ENCODE measurements around the gene TRIP12. TPM values are rescaled to one million over a fixed set of nuclear protein-coding genes. Genes with fewer than 3 reads are reported as not detected.

The TRIP12 gene
- total RNA-seq, 1 experiment from 2014 or later: 265 TPM

GRCh38 chr2:229740279-229740678 lies 181.5 kb downstream of the TRIP12 start:
- Mint-ChIP-seq H3K9me3 (ENCODE audit: unreplicated experiment) (peaks cover 16% of the 10 kb centered on the region), H3K4me3 (ENCODE audit: unreplicated experiment) (no peak overlapping the region), H3K4me1 (ENCODE audit: insufficient read depth, unreplicated experiment) (no peaks in the 10 kb centered on the region), H3K27ac (ENCODE audit: low read depth, unreplicated experiment) (no peak overlapping the region), H3K36me3 (ENCODE audit: insufficient read depth, unreplicated experiment) (peaks cover 6% of the 10 kb centered on the region), H3K27me3 (ENCODE audit: insufficient read depth, unreplicated experiment) (no peaks in the 10 kb centered on the region)
- ChIA-PET CTCF (interaction anchor here (0.9 to 1.5 kb wide), 2 partner anchors 8 to 147 kb away, joined by 3 read pairs; no protein-coding TSS in a partner anchor), POLR2A (interaction anchor here (0.6 kb wide), 1 partner anchor 1654 kb away, joined by 3 read pairs; no protein-coding TSS in a partner anchor)
- BruUV-seq (replicated peaks): no TSS peak
- intact Hi-C loops (cut with micrococcal nuclease): no loop called here
- DNase-seq (ENCODE audit: unreplicated experiment): no peak
- no peak for TF ChIP-seq CTCF (IDR thresholded peaks at IDR 0.05; ENCODE audit: unreplicated experiment)

DNA sequence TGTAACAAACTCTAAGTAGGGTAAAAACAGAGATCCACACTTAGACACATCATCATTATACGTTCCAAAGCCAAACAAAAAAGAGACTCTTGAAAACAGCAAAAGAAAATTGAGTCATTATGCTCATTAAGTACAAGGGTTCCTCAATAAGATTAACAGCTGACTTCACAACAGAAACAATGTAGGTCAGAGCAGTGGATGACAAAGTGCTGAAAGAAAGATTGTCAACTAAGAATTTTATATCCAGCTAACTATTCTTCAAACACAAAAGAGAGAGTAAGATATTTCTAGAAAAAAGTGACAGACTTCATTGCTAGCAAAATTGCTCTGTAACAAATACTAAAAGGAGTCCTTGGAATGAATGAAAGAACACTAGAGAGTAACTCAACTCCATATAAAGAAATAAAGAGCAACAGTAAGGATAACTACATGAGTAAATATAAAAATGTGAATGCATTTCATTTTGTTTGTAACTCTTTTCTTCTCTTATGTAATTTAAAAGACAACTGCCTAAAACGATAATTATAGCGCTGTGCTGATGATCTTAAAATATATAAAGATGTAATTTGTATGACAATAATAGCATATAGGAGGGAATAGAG lies 183.7 kb downstream of the TRIP12 start:
- Mint-ChIP-seq H3K4me3 (ENCODE audit: unreplicated experiment) (no peak overlapping the region), H3K4me1 (ENCODE audit: insufficient read depth, unreplicated experiment) (no peaks in the 10 kb centered on the region), H3K9me3 (ENCODE audit: unreplicated experiment) (peaks cover 16% of the 10 kb centered on the region), H3K27ac (ENCODE audit: low read depth, unreplicated experiment) (no peak overlapping the region), H3K36me3 (ENCODE audit: insufficient read depth, unreplicated experiment) (peaks cover 6% of the 10 kb centered on the region), H3K27me3 (ENCODE audit: insufficient read depth, unreplicated experiment) (peaks cover 4% of the 10 kb centered on the region)
- intact Hi-C loops (cut with micrococcal nuclease): no loop called here
- TF ChIP-seq CTCF (IDR thresholded peaks at IDR 0.05; ENCODE audit: unreplicated experiment): no peak
- no peak for DNase-seq (ENCODE audit: unreplicated experiment)
- ChIA-PET POLR2A (interaction anchor here (0.7 kb wide), 1 partner anchor 20 kb away, joined by 3 read pairs; no protein-coding TSS in a partner anchor), CTCF (no interaction called here)
- no TSS peak for BruUV-seq (replicated peaks)

GRCh38 chr2:229734410-229734809 lies 187.4 kb downstream of the TRIP12 start:
- H3K27ac Mint-ChIP-seq (ENCODE audit: low read depth, unreplicated experiment): no peak overlapping the region

More at GRCh38 chr2:229734410-229734809, 187.4 kb downstream of the TRIP12 start:
- BruUV-seq (replicated peaks): no TSS peak
- no peaks in the 10 kb centered on the region for H3K4me1 Mint-ChIP-seq (ENCODE audit: insufficient read depth, unreplicated experiment)
- intact Hi-C loops (cut with micrococcal nuclease): no loop called here
- H3K36me3 Mint-ChIP-seq (ENCODE audit: insufficient read depth, unreplicated experiment): no peaks in the 10 kb centered on the region
- ChIA-PET CTCF (no interaction called here), POLR2A (interaction anchor here (0.6 kb wide), 1 partner anchor 15 kb away, joined by 3 read pairs; no protein-coding TSS in a partner anchor)
- H3K4me3 Mint-ChIP-seq (ENCODE audit: unreplicated experiment): no peak overlapping the region
- DNase-seq (ENCODE audit: unreplicated experiment): no peak
- peaks cover 16% of the 10 kb centered on the region for H3K9me3 Mint-ChIP-seq (ENCODE audit: unreplicated experiment)
- TF ChIP-seq CTCF (IDR thresholded peaks at IDR 0.05; ENCODE audit: unreplicated experiment): no peak
- peaks cover 11% of the 10 kb centered on the region for H3K27me3 Mint-ChIP-seq (ENCODE audit: insufficient read depth, unreplicated experiment)
